Activated CD8-positive, alpha-beta memory T cell treated with anti-CD3 and anti-CD28 coated beads for 48 hours (primary cell): Measurements from ENCODE around the gene CHD6.

Source experiments
- DNase-seq, 3 experiments: peaks; one replicate each; pipeline ENCODE4 v3.0.0-alpha.2; 2020; ENCODE audit warnings: low read depth in 2 of 3, low spot score in 2 of 3

Gene CHD6

GRCh38 chr20:41508335-41508734 is 109.8 kb downstream of the CHD6 start:
- no peak for DNase-seq

- DNase-seq: no peak
These were observed 110.3 kb downstream of the CHD6 start for GRCh38 chr20:41507851-41508250.

GRCh38 chr20:41507436-41507835 is 110.7 kb downstream of the CHD6 start:
- DNase-seq: no peak

- DNase-seq: no peak
These were observed 111.8 kb downstream of the CHD6 start for GRCh38 chr20:41506192-41506915.

- no peak for DNase-seq
These were observed 113.0 kb downstream of the CHD6 start for GRCh38 chr20:41505184-41505583.

- DNase-seq: no peak
These were observed 116.8 kb downstream of the CHD6 start for GRCh38 chr20:41501376-41501775.

GRCh38 chr20:41499961-41500725 is 118.0 kb downstream of the CHD6 start:
- no peak for DNase-seq

- no peak for DNase-seq
These were observed 119.1 kb downstream of the CHD6 start for GRCh38 chr20:41499064-41499463.

GRCh38 chr20:41497186-41497895 is 120.8 kb downstream of the CHD6 start:
- DNase-seq: no peak

GRCh38 chr20:41494451-41494850 is 123.7 kb downstream of the CHD6 start:
- DNase-seq: no peak

- no peak for DNase-seq
These were observed 134.6 kb downstream of the CHD6 start for GRCh38 chr20:41483553-41483930.

GRCh38 chr20:41482647-41483552 is 135.3 kb downstream of the CHD6 start:
- no peak for DNase-seq

GRCh38 chr20:41480054-41480770 is 138.0 kb downstream of the CHD6 start:
- no peak for DNase-seq

GRCh38 chr20:41479113-41479512 is 139.1 kb downstream of the CHD6 start:
- no peak for DNase-seq

- DNase-seq: no peak
These were observed 140.2 kb downstream of the CHD6 start for GRCh38 chr20:41478026-41478425.

GRCh38 chr20:41476446-41476845 is 141.7 kb downstream of the CHD6 start:
- DNase-seq: no peak

GRCh38 chr20:41476013-41476441 is 142.2 kb downstream of the CHD6 start:
- no peak for DNase-seq

GRCh38 chr20:41475503-41475902 is 142.7 kb downstream of the CHD6 start:
- DNase-seq: no peak

- DNase-seq: no peak
These were observed 147.6 kb downstream of the CHD6 start for GRCh38 chr20:41470362-41471095.

GRCh38 chr20:41469868-41470267 is 148.3 kb downstream of the CHD6 start:
- DNase-seq: no peak
